K562 (cell line): ENCODE measurements around the gene CNOT6. TPM values are rescaled to one million over a fixed set of nuclear protein-coding genes. Genes with fewer than 3 reads are reported as not detected.

Experiments
- ATAC-seq: fragments of 200-7000 bp; cut with Tn5 transposase; 3 replicates; pipeline ENCODE4 v1.9.1; 2020; ENCODE audit warnings: moderate library complexity
- BruUV-seq: library from RNA; stranded (reverse); fragments of 400-500 nt; replicated peaks from 2 replicates; lab custom pipeline; 2021; lab: Mats Ljungman, UMichigan
- CTCF ChIA-PET: fragments of 300-600 bp; formaldehyde crosslinking; extraction: SDS; loops from one replicate; lab custom pipeline; 2021; ENCODE audit warnings: low intra/inter-chr PET ratio; lab: Yijun Ruan, JAX
- POLR2A ChIA-PET: fragments of 300-600, 350-650 bp; sonication (Branson Sonifier 250); formaldehyde crosslinking; extraction: SDS; loops from one replicate; lab custom pipeline; 2021; ENCODE audit warnings: antibody characterized with exemption, inconsistent platforms; lab: Yijun Ruan, JAX
- DNase-seq, 4 experiments: peaks; one replicate each; pipeline versions ENCODE4 v3.0.0 to v3.0.0-alpha.2; 2011 to 2018; ENCODE audit warnings: low spot score in 3 of 4, mixed read lengths in 3 of 4; ENCODE audit errors: extremely low read depth in 1 of 4
- FAIRE-seq: peaks from 2 replicates; lab custom pipeline; 2011; peaks lifted over from hg19 to GRCh38; lab: Jason Lieb, UNC
- H2AFZ ChIP-seq: 2 replicates; pipeline ENCODE4 v1.6.0; 2011; ENCODE audit warnings: low read depth, low read length, control low read depth, inconsistent platforms
- H3K27ac ChIP-seq: fragments of 200-600 bp; 3 replicates; pipeline ENCODE4 v1.8.0; 2011; ENCODE audit warnings: low read depth, mild to moderate bottlenecking, control low read depth, inconsistent platforms, low read length, moderate library complexity, mixed read lengths; ENCODE audit errors: extremely low read depth
- H3K27me3 ChIP-seq, 2 experiments: fragments of 300-600 bp in 1 of 2; 2 replicates in 1 of 2; 3 replicates in 1 of 2; pipeline versions ENCODE4 v1.6.0 to v1.8.0; 2011; ENCODE audit warnings: inconsistent platforms in 2 of 2, low read length in 2 of 2, mild to moderate bottlenecking in 1 of 2, mixed read lengths in 1 of 2, moderate library complexity in 1 of 2; ENCODE audit not compliant: control insufficient read depth in 2 of 2, insufficient read depth in 2 of 2
- H3K36me3 ChIP-seq: fragments of 300-600 bp; 3 replicates; pipeline ENCODE4 v1.8.0; 2011; ENCODE audit warnings: mild to moderate bottlenecking, low read length, inconsistent platforms; ENCODE audit not compliant: control insufficient read depth, insufficient read depth
- H3K4me1 ChIP-seq, 2 experiments: fragments of 200-600 bp in 1 of 2; replicated peaks in 1 of 2; 2 replicates in 1 of 2; 3 replicates in 1 of 2; pipeline versions ENCODE4 v1.5.1 to v1.8.0; 2011; ENCODE audit warnings: inconsistent platforms in 2 of 2, low read length in 2 of 2, mild to moderate bottlenecking in 1 of 2, mixed read lengths in 1 of 2, moderate library complexity in 1 of 2; ENCODE audit not compliant: control insufficient read depth in 2 of 2, insufficient read depth in 2 of 2
- H3K4me2 ChIP-seq: 2 replicates; pipeline ENCODE4 v1.6.1; 2011; ENCODE audit warnings: low read length, control low read depth, inconsistent platforms, mixed read lengths; ENCODE audit not compliant: insufficient read depth
- H3K4me3 ChIP-seq: fragments of 200-600 bp; sonication (generic), shearing (Covaris generic); 2 replicates; pipeline ENCODE4 v1.5.1; 2016; ENCODE audit warnings: control low read depth, inconsistent platforms
- H3K79me2 ChIP-seq: fragments of 200-600 bp; 3 replicates; pipeline ENCODE4 v1.8.0; 2011; ENCODE audit warnings: low read length, inconsistent platforms; ENCODE audit not compliant: control insufficient read depth, insufficient read depth
- H3K9ac ChIP-seq, 2 experiments: 2 replicates each; pipeline versions ENCODE4 v1.6.0 to v1.6.1; 2011; ENCODE audit warnings: low read depth in 2 of 2, low read length in 2 of 2, control low read depth in 1 of 2, inconsistent platforms in 1 of 2, mild to moderate bottlenecking in 1 of 2, mixed read lengths in 1 of 2; ENCODE audit not compliant: insufficient read depth in 1 of 2
- H3K9me1 ChIP-seq: one replicate; pipeline ENCODE4 v1.6.0; 2011; ENCODE audit warnings: inconsistent platforms, mild to moderate bottlenecking, low read length, moderate library complexity; ENCODE audit not compliant: control insufficient read depth, insufficient read depth
- H3K9me3 ChIP-seq: replicated peaks from 2 replicates; pipeline ENCODE4 v1.5.1; 2011; ENCODE audit warnings: low read depth, low read length, inconsistent platforms; ENCODE audit not compliant: control insufficient read depth, insufficient read depth
- H4K20me1 ChIP-seq: replicated peaks from 2 replicates; pipeline ENCODE4 v1.6.1; 2011; ENCODE audit warnings: low read length, inconsistent platforms, mixed read lengths; ENCODE audit not compliant: control insufficient read depth, insufficient read depth
- BHLHE40 ChIP-seq: IDR thresholded peaks from 2 replicates; pipeline ENCODE4 v1.6.1; 2011; ENCODE audit warnings: low read length, improper control_type of control experiment
- BRD4 ChIP-seq: fragments of 200-600 bp; sonication (generic); IDR thresholded peaks from 2 replicates; pipeline ENCODE4 v1.6.1; 2017; ENCODE audit warnings: inconsistent platforms
- CHAMP1 ChIP-seq: fragments of 450-650 bp; IDR thresholded peaks from 2 replicates; pipeline ENCODE4 v1.6.1; 2016; ENCODE audit warnings: mild to moderate bottlenecking
- E2F5 ChIP-seq: sonication (generic); formaldehyde crosslinking; IDR thresholded peaks from 2 replicates; pipeline ENCODE4 v1.8.0; 2022; ENCODE audit warnings: mild to moderate bottlenecking, missing genetic modification reagents
- FOXJ2 ChIP-seq: fragments of 200-800 bp; sonication (Bioruptor generic); IDR thresholded peaks from 2 replicates; pipeline ENCODE4 v1.6.1; 2016; ENCODE audit warnings: missing genetic modification characterization, missing compliant biosample characterization
- NRF1 ChIP-seq, 2 experiments: fragments of 450-650 bp; IDR thresholded peaks in 1 of 2; conservative IDR thresholded peaks in 1 of 2; 2 replicates each; pipeline ENCODE4 v1.6.1; 2014; ENCODE audit warnings: mild to moderate bottlenecking in 2 of 2
- PBX2 ChIP-seq, 2 experiments: IDR thresholded peaks in 1 of 2; conservative IDR thresholded peaks in 1 of 2; 2 replicates each; pipeline ENCODE4 v1.6.1; 2016; ENCODE audit warnings: low read depth in 2 of 2, mild to moderate bottlenecking in 1 of 2, missing compliant biosample characterization in 1 of 2, missing genetic modification characterization in 1 of 2, moderate library complexity in 1 of 2
- PRPF4 ChIP-seq: fragments of 200-400 bp; formaldehyde crosslinking; IDR thresholded peaks from one replicate; pipeline ENCODE4 v1.6.1; 2017; ENCODE audit warnings: low read length, low read depth, mild to moderate bottlenecking; ENCODE audit not compliant: insufficient read depth, poor library complexity, severe bottlenecking
- YY1 ChIP-seq, 3 experiments: IDR thresholded peaks; 2 replicates each; pipeline ENCODE4 v1.6.1; 2011; ENCODE audit warnings: low read length in 2 of 3, mild to moderate bottlenecking in 2 of 3, moderate library complexity in 2 of 3, borderline replicate concordance in 1 of 3, control low read depth in 1 of 3, low read depth in 1 of 3; ENCODE audit not compliant: insufficient read depth in 3 of 3, insufficient replicate concordance in 2 of 3, control insufficient read depth in 1 of 3, insufficient read length in 1 of 3; ENCODE audit errors: extremely low read depth in 1 of 3
- ZNF224 ChIP-seq: sonication (generic); formaldehyde crosslinking; IDR thresholded peaks from 2 replicates; pipeline ENCODE4 v1.8.0; 2022; ENCODE audit warnings: mild to moderate bottlenecking, missing genetic modification reagents
- WGBS: fragments of 100-300 bp; shearing (Covaris generic); methylation state at CpG from one replicate; pipeline ENCODE4 v1.1.6; 2016; ENCODE audit warnings: low coverage, mixed read lengths; ENCODE audit not compliant: insufficient coverage; ENCODE audit errors: missing lambda C conversion rate; 5-methylcytosine and 5-hydroxymethylcytosine counted together
- in situ Hi-C: fragments of 300-500 bp; cut with MboI; formaldehyde crosslinking; loops from 4 replicates; pipeline ENCODE4 v1.15.0; 2018; ENCODE audit warnings: inconsistent platforms, mixed read lengths
- intact Hi-C: fragments of 100-400 bp; cut with micrococcal nuclease; formaldehyde crosslinking; loops from 2 replicates; pipeline ENCODE4 v1.14.2; 2022
- polyA plus RNA-seq, 8 experiments: library from polyadenylated mRNA; depleted of rRNA in 4 of 8; stranded (reverse) in 5 of 8; unstranded in 3 of 8; fragments of >200 nt; fragmentation: Nextera tagmentation in 2 of 8; fragmentation: Illumina TruSeq in 1 of 8; extraction: Ambion mirVana in 2 of 8; extraction: Trizol in 1 of 8; gene quantifications; 2 replicates each; pipeline versions ENCODE4 v1.2.1 to v1.2.3, GENCODE V29; 2011 to 2014; ENCODE audit warnings: inconsistent platforms in 1 of 8, missing spikeins in 1 of 8
- total RNA-seq, 7 experiments: library from RNA; depleted of rRNA in 6 of 7; stranded (reverse); fragments of >200 nt in 6 of 7; fragmentation: Illumina TruSeq in 2 of 7; extraction: Trizol in 2 of 7; gene quantifications; 2 replicates each; pipeline versions ENCODE4 v1.2.1 to v1.2.3, GENCODE V29; 2011 to 2021; ENCODE audit warnings: low replicate concordance in 1 of 7

CNOT6 gene
- total and polyA plus RNA-seq, 9 of the 15 experiments (the other 6 are each of a cell fraction or from before 2014, with no cell fraction given) = 4.9 to 32.4 (median 14.0) TPM

GRCh38 chr5:180456792-180457191 lies 37.4 kb upstream of the CNOT6 start:
- H3K4me3 ChIP-seq = no peak overlapping the region
- H3K4me1 ChIP-seq = peaks cover 0 to 8% of the 10 kb centered on the region in 2 experiments; a peak in 1 of 5 replicates
- intact Hi-C loops = no loop called here
- CTCF ChIA-PET = no interaction called here
- POLR2A ChIA-PET = interaction anchor here (0.6 to 0.9 kb wide), 2 partner anchors 12 to 55 kb away, joined by 3 read pairs; no protein-coding TSS in a partner anchor
- H3K4me2 ChIP-seq = no peak overlapping the region
- H3K9me1 ChIP-seq = no peaks in the 10 kb centered on the region
- WGBS = 0% methylated on average over 3 of the region's 3 CpGs
- no peaks in the 10 kb centered on the region for H3K36me3 ChIP-seq
- H3K79me2 ChIP-seq = no peaks in the 10 kb centered on the region
- in situ Hi-C loops = no loop called here
- peaks cover 15 to 62% of the 10 kb centered on the region in 2 experiments; a peak in 3 of 5 replicates for H3K27me3 ChIP-seq
- no peaks in the 10 kb centered on the region for H4K20me1 ChIP-seq
- H3K9me3 ChIP-seq = no peaks in the 10 kb centered on the region
- no peak overlapping the region for H2AFZ ChIP-seq
- DNase-seq (no peak), FAIRE-seq (no peak), ATAC-seq (no peak)
- TF ChIP-seq YY1 (IDR thresholded peaks at IDR 0.05; ENCODE audit: borderline replicate concordance in 1 of 3, control insufficient read depth in 1 of 3, extremely low read depth in 1 of 3, insufficient read depth in 3 of 3, insufficient read length in 1 of 3, insufficient replicate concordance in 2 of 3, low read depth in 1 of 3, low read length in 2 of 3) = no peak
- TF ChIP-seq CHAMP1 = no peak
- no peak for TF ChIP-seq ZNF224
- no peak for TF ChIP-seq PRPF4
- TF ChIP-seq FOXJ2 = no peak
- TF ChIP-seq PBX2 (CRISPR knock-in tag; IDR thresholded peaks at IDR 0.05; ENCODE audit: low read depth) = no peak
- TF ChIP-seq PBX2 (tag; conservative IDR thresholded peaks at IDR 0.05; ENCODE audit: low read depth) = no peak
- no peak for TF ChIP-seq BRD4
- no peak for TF ChIP-seq BHLHE40
- TF ChIP-seq E2F5 (CRISPR knock-in tag) = no peak
- TF ChIP-seq NRF1 (conservative IDR thresholded peaks at IDR 0.05 in 1 of 2, IDR thresholded peaks at IDR 0.05 in 1 of 2) = no peak
- no peak overlapping the region for H3K9ac ChIP-seq
- no TSS peak for BruUV-seq
- H3K27ac ChIP-seq = no peak overlapping the region
